Adrenal gland (tissue), 5 donors: ENCODE results near the gene UBE2J2.

Experiments
- POLR2A ChIP-seq, 2 donors: fragments of 450-650 bp; IDR thresholded peaks; one replicate each; pipeline ENCODE4 v1.6.1; 2017; ENCODE audit warnings: antibody characterized with exemption in 2 of 2, mild to moderate bottlenecking in 2 of 2, moderate library complexity in 1 of 2
- TF ChIP-seq, protein P1 (sequence below), 6 experiments: fragments of 450-650 bp in 4 of 6; fragments of 200-600 bp in 2 of 6; sonication (generic) in 1 of 6; IDR thresholded peaks; 1 replicate in 5 of 6; 2 replicates in 1 of 6; pipeline versions ENCODE4 v1.5.1 to v1.8.0; 2016 to 2021; ENCODE audit warnings: antibody characterized with exemption in 6 of 6, mild to moderate bottlenecking in 2 of 6, moderate library complexity in 1 of 6
- donor health status: DM: no; HTN: no; CAD: no.

DNA sequence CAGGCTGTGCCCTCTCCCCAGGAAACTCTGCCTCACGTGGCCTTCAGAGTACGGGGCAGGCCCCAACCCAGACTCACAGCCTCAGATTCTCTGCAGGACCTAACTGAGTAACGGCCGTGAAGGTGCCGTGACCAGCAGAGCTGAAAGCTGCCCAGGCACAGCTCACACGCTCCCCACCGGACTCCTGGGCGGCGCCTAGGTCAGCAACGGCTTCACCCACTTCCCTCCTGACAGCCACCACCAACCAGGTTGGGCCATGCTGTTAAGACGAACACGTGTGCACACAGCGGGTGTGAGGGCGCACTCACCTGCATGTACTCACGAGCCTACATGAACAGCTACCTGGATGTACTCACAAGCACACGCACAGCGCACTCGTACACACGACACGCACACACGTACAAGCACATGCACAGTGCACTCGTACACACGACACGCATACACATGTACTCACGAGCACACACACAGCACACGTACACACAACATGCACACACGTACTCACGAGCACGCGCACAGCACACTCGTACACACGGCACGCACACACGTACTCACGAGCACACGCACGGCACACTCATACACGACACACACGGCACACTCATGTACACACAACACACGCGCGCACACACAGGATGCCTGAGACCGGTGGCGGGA is 51.0 kb downstream of the UBE2J2 start:
- TF ChIP-seq, protein P1, sequence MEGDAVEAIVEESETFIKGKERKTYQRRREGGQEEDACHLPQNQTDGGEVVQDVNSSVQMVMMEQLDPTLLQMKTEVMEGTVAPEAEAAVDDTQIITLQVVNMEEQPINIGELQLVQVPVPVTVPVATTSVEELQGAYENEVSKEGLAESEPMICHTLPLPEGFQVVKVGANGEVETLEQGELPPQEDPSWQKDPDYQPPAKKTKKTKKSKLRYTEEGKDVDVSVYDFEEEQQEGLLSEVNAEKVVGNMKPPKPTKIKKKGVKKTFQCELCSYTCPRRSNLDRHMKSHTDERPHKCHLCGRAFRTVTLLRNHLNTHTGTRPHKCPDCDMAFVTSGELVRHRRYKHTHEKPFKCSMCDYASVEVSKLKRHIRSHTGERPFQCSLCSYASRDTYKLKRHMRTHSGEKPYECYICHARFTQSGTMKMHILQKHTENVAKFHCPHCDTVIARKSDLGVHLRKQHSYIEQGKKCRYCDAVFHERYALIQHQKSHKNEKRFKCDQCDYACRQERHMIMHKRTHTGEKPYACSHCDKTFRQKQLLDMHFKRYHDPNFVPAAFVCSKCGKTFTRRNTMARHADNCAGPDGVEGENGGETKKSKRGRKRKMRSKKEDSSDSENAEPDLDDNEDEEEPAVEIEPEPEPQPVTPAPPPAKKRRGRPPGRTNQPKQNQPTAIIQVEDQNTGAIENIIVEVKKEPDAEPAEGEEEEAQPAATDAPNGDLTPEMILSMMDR (IDR thresholded peaks at IDR 0.05) = no peak
- TF ChIP-seq POLR2A (IDR thresholded peaks at IDR 0.05) = no peak
